ENCODE measurements around the gene NRP2.

DNA sequence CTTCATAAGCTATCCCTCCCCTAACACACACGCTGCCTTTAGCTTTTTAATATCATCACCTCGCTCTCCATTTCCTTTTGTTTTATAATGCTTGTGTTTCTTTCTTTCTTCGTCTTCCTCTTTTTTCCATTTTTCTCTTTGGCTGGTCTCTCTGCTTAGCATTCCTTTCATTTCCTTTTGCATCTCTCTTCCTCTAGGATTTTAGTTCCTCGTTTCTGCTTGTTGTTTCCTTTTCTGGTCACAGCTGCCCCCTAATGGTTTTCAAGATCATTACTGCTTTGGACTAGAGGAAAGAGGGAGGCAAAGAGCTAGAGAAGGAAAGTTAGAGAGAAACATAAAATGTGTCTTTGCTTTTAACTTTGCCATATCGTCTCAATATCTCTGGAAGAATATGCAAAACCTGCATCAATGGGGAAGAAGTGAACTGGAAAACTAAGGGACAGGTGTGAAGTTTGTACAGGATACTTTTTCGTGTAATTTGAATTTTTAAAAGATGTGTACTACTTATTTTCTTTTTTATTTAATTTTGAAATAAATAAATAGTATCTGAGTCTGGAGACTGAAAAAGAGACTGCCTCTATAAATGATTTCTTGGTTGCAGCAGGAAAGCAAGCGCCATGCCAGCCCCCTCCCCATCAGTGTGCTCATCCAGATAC lies 6.3 kb upstream of the NRP2 start:
- TF ChIP-seq GATA2 (IDR thresholded peaks at IDR 0.05; ENCODE audit: low read depth, low read length) (no peak), GATA3 (IDR thresholded peaks at IDR 0.05; ENCODE audit: low read depth, low read length) (no peak)
